ENCODE data around the gene NAA30. TPM values are rescaled to one million over a fixed set of nuclear protein-coding genes. Genes with fewer than 3 reads are reported as not detected.

Gene NAA30
- total RNA-seq, 1 experiment from 2014 or later = 14.0 TPM

DNA sequence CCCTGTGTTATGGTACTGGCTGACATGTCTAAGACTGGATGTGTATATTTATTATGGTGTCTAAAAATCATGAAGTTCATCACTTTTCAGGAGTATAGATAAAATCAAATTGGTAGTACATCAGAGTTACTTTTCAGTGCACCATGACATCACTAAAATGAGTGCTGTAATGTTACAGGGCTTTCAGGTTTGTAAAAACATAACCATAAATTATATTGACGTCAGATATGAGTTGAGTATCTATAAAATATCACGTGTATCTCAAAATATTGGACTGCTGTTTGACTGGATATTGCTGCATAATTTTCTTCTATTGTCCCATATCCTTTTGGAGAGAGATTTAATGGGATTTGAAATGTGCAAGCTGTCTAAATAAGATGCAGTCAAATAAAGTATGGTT lies 22.0 kb downstream of the NAA30 start:
- CTCF ChIA-PET = no interaction called here
- DNase-seq (ENCODE audit: low read depth, low spot score) = no peak
- TF ChIP-seq TCF7L2 (IDR thresholded peaks at IDR 0.05; ENCODE audit: borderline replicate concordance, extremely low read depth, insufficient read depth, insufficient read length) = no peak
- no peak for TF ChIP-seq CBX3 (IDR thresholded peaks at IDR 0.05; ENCODE audit: low read depth)
- TF ChIP-seq FOSL1 (IDR thresholded peaks at IDR 0.05; ENCODE audit: low read depth) = no peak
- TF ChIP-seq EZH2 (IDR thresholded peaks at IDR 0.05) = no peak
- TF ChIP-seq EZH2phosphoT487 (IDR thresholded peaks at IDR 0.05; ENCODE audit: borderline replicate concordance) = no peak
- no peak for TF ChIP-seq REST (IDR thresholded peaks at IDR 0.05; ENCODE audit: low read depth)
- TF ChIP-seq, protein P1, sequence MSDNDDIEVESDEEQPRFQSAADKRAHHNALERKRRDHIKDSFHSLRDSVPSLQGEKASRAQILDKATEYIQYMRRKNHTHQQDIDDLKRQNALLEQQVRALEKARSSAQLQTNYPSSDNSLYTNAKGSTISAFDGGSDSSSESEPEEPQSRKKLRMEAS (IDR thresholded peaks at IDR 0.05) = no peak
- TF ChIP-seq, protein P2, sequence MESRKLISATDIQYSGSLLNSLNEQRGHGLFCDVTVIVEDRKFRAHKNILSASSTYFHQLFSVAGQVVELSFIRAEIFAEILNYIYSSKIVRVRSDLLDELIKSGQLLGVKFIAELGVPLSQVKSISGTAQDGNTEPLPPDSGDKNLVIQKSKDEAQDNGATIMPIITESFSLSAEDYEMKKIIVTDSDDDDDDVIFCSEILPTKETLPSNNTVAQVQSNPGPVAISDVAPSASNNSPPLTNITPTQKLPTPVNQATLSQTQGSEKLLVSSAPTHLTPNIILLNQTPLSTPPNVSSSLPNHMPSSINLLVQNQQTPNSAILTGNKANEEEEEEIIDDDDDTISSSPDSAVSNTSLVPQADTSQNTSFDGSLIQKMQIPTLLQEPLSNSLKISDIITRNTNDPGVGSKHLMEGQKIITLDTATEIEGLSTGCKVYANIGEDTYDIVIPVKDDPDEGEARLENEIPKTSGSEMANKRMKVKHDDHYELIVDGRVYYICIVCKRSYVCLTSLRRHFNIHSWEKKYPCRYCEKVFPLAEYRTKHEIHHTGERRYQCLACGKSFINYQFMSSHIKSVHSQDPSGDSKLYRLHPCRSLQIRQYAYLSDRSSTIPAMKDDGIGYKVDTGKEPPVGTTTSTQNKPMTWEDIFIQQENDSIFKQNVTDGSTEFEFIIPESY (IDR thresholded peaks at IDR 0.05; ENCODE audit: extremely low read depth, insufficient replicate concordance, low read length) = no peak
- no peak for TF ChIP-seq SRF (IDR thresholded peaks at IDR 0.05; ENCODE audit: low read depth)
- no peak for TF ChIP-seq ZNF274 (IDR thresholded peaks at IDR 0.05; ENCODE audit: low read depth, low read length)
- no peak for TF ChIP-seq SP1 (IDR thresholded peaks at IDR 0.05; ENCODE audit: low read depth)
- no peak for TF ChIP-seq CEBPB (IDR thresholded peaks at IDR 0.05; ENCODE audit: low read depth)
- TF ChIP-seq, protein P3, sequence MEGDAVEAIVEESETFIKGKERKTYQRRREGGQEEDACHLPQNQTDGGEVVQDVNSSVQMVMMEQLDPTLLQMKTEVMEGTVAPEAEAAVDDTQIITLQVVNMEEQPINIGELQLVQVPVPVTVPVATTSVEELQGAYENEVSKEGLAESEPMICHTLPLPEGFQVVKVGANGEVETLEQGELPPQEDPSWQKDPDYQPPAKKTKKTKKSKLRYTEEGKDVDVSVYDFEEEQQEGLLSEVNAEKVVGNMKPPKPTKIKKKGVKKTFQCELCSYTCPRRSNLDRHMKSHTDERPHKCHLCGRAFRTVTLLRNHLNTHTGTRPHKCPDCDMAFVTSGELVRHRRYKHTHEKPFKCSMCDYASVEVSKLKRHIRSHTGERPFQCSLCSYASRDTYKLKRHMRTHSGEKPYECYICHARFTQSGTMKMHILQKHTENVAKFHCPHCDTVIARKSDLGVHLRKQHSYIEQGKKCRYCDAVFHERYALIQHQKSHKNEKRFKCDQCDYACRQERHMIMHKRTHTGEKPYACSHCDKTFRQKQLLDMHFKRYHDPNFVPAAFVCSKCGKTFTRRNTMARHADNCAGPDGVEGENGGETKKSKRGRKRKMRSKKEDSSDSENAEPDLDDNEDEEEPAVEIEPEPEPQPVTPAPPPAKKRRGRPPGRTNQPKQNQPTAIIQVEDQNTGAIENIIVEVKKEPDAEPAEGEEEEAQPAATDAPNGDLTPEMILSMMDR (IDR thresholded peaks at IDR 0.05 in 2 of 3, conservative IDR thresholded peaks at IDR 0.05 in 1 of 3; ENCODE audit: borderline replicate concordance in 1 of 3, insufficient read depth in 1 of 3, low read depth in 2 of 3, low read length in 2 of 3) = no peak
- Histone ChIP-seq H2AFZ (ENCODE audit: low read depth, low read length, poor library complexity, severe bottlenecking) (no peak overlapping the region), H3K36me3 (ENCODE audit: control insufficient read depth in 1 of 2, insufficient read depth in 2 of 2, low read length in 2 of 2) (peaks cover 0 to 10% of the 10 kb centered on the region in 2 experiments; a peak in 2 of 4 replicates), H3K9me3 (ENCODE audit: control insufficient read depth in 1 of 2, insufficient read depth in 1 of 2, low read depth in 1 of 2, low read length in 2 of 2) (no peaks in the 10 kb centered on the region), H3K4me3 (replicated peaks in 1 of 2; ENCODE audit: low read depth in 1 of 2, low read length in 2 of 2) (no peak overlapping the region), H3K4me2 (ENCODE audit: low read length) (no peak overlapping the region), H3K27ac (ENCODE audit: low read depth, low read length) (no peak overlapping the region), H3K79me2 (ENCODE audit: insufficient read depth, low read length) (peaks cover 5% of the 10 kb centered on the region; the same call in 1 of the 2 replicates), H3K9ac (ENCODE audit: low read length) (no peak overlapping the region), H3K9me2 (ENCODE audit: insufficient read depth) (no peaks in the 10 kb centered on the region), H4K20me1 (ENCODE audit: insufficient read depth) (no peaks in the 10 kb centered on the region), H3K4me1 (ENCODE audit: control insufficient read depth in 1 of 2, insufficient read depth in 2 of 2, low read length in 2 of 2) (no peaks in the 10 kb centered on the region), H3K27me3 (ENCODE audit: insufficient read depth, low read length) (no peaks in the 10 kb centered on the region)
- BruUV-seq (replicated peaks) = no TSS peak
- no peak for ATAC-seq
- POLR2A ChIA-PET = no interaction called here
- RAD21 ChIA-PET (ENCODE audit: low non-redundant PET in 1 of 2, low total read pairs in 2 of 2, uncharacterized antibody in 2 of 2, unreplicated experiment in 2 of 2) = no interaction called here
- intact Hi-C loops (cut with micrococcal nuclease) = no loop called here
